SU-DHL-6 (cell line): ENCODE data around the gene ACER3.

Source experiments
- H2AFZ ChIP-seq: fragments of 200-600 bp; sonication (generic); 2 replicates; pipeline ENCODE4 v1.6.1; 2014; ENCODE audit warnings: low read depth, mild to moderate bottlenecking, moderate library complexity, mixed read lengths, antibody characterized with exemption, low read length; ENCODE audit not compliant: severe bottlenecking
- H3F3A ChIP-seq: fragments of 200-600 bp; shearing (Covaris generic); 2 replicates; pipeline ENCODE4 v1.6.0; 2016; ENCODE audit warnings: antibody characterized with exemption, mild to moderate bottlenecking; ENCODE audit not compliant: insufficient read depth
- H3K27ac ChIP-seq: fragments of 200-600 bp; sonication (generic); 2 replicates; pipeline ENCODE4 v1.5.1; 2016; ENCODE audit warnings: low read depth, mild to moderate bottlenecking, low read length, moderate library complexity, mixed read lengths
- H3K27me3 ChIP-seq: fragments of 200-600 bp; sonication (generic), shearing (Covaris generic); 2 replicates; pipeline ENCODE4 v1.6.0; 2014; ENCODE audit warnings: mild to moderate bottlenecking, low read length
- H3K36me3 ChIP-seq: fragments of 200-600 bp; sonication (generic); 2 replicates; pipeline ENCODE4 v1.6.1; 2014; ENCODE audit warnings: mild to moderate bottlenecking, low read length, mixed read lengths
- H3K4me2 ChIP-seq: fragments of 300-600, 200-600 bp; shearing (Covaris generic), sonication (generic); 2 replicates; pipeline ENCODE4 v1.6.0; 2014; ENCODE audit warnings: low read length, low read depth, mild to moderate bottlenecking; ENCODE audit not compliant: poor library complexity, severe bottlenecking
- H3K4me3 ChIP-seq: fragments of 200-600 bp; sonication (generic); 2 replicates; pipeline ENCODE4 v1.5.1; 2014; ENCODE audit warnings: antibody characterized with exemption, low read length, mild to moderate bottlenecking, mixed read lengths; ENCODE audit not compliant: insufficient read depth, poor library complexity, severe bottlenecking
- H3K79me2 ChIP-seq: fragments of 200-600 bp; sonication (generic); 2 replicates; pipeline ENCODE4 v1.6.1; 2014; ENCODE audit warnings: mild to moderate bottlenecking, low read length, moderate library complexity; ENCODE audit not compliant: insufficient read depth
- H3K9ac ChIP-seq: fragments of 200-600 bp; sonication (generic); 2 replicates; pipeline ENCODE4 v1.7.0; 2014; ENCODE audit warnings: mild to moderate bottlenecking, low read length
- H3K9me2 ChIP-seq: fragments of 200-600 bp; sonication (generic); replicated peaks from 2 replicates; pipeline ENCODE4 v1.6.1; 2014; ENCODE audit warnings: low read length; ENCODE audit not compliant: insufficient read depth
- H3K9me3 ChIP-seq: fragments of 200-600 bp; sonication (generic); 2 replicates; pipeline ENCODE4 v1.6.1; 2014; ENCODE audit warnings: low read length, mixed read lengths; ENCODE audit not compliant: insufficient read depth
- H4K20me1 ChIP-seq: fragments of 200-600 bp; sonication (generic); 2 replicates; pipeline ENCODE4 v1.6.1; 2014; ENCODE audit warnings: low read depth, mild to moderate bottlenecking, antibody characterized with exemption, low read length, moderate library complexity, mixed read lengths
- CTCF ChIP-seq: fragments of 200-600 bp; sonication (generic); IDR thresholded peaks from one replicate; pipeline ENCODE4 v1.5.1; 2017; ENCODE audit warnings: antibody characterized with exemption, mild to moderate bottlenecking, low read length, moderate library complexity; ENCODE audit not compliant: insufficient read depth, poor library complexity, severe bottlenecking
- EZH2phosphoT487 ChIP-seq: fragments of 200-600 bp; sonication (generic), shearing (Covaris generic); conservative IDR thresholded peaks from 2 replicates; pipeline ENCODE4 v1.6.1; 2018; ENCODE audit warnings: mild to moderate bottlenecking, antibody characterized with exemption, low read length, moderate library complexity, mixed read lengths

The ACER3 gene

GRCh38 chr11:77001613-77002012 is 140.9 kb downstream of the ACER3 start:
- H3K79me2 ChIP-seq = no peaks in the 10 kb centered on the region
- no peak overlapping the region for H2AFZ ChIP-seq
- no peaks in the 10 kb centered on the region for H3K9me3 ChIP-seq
- no peak for TF ChIP-seq CTCF
- TF ChIP-seq EZH2phosphoT487 = no peak
- H3K4me3 ChIP-seq = no peak overlapping the region
- H3K4me2 ChIP-seq = no peak overlapping the region
- no peak overlapping the region for H3K27ac ChIP-seq
- no peaks in the 10 kb centered on the region for H3K36me3 ChIP-seq
- H3K27me3 ChIP-seq = no peaks in the 10 kb centered on the region
- no peak overlapping the region for H3K9ac ChIP-seq
- H3K9me2 ChIP-seq = no peaks in the 10 kb centered on the region
- H4K20me1 ChIP-seq = no peaks in the 10 kb centered on the region
- no peaks in the 10 kb centered on the region for H3F3A ChIP-seq

- H3K79me2 ChIP-seq = no peaks in the 10 kb centered on the region
- H2AFZ ChIP-seq = no peak overlapping the region
- H4K20me1 ChIP-seq = no peaks in the 10 kb centered on the region
- no peaks in the 10 kb centered on the region for H3K27me3 ChIP-seq
- no peak overlapping the region for H3K4me3 ChIP-seq
- no peak overlapping the region for H3K9ac ChIP-seq
- no peaks in the 10 kb centered on the region for H3K9me3 ChIP-seq
- TF ChIP-seq CTCF = no peak
- no peaks in the 10 kb centered on the region for H3K9me2 ChIP-seq
- H3F3A ChIP-seq = no peaks in the 10 kb centered on the region
- no peak overlapping the region for H3K4me2 ChIP-seq
- no peak overlapping the region for H3K27ac ChIP-seq
- no peaks in the 10 kb centered on the region for H3K36me3 ChIP-seq
These were observed 142.1 kb downstream of the ACER3 start for GRCh38 chr11:77002776-77003175.

- Histone ChIP-seq H3K27me3 (no peaks in the 10 kb centered on the region), H3K4me3 (no peak overlapping the region), H3K27ac (no peak overlapping the region), H3K79me2 (no peaks in the 10 kb centered on the region), H3K9ac (no peak overlapping the region), H3K36me3 (no peaks in the 10 kb centered on the region), H3F3A (no peaks in the 10 kb centered on the region), H3K9me3 (no peaks in the 10 kb centered on the region), H3K9me2 (no peaks in the 10 kb centered on the region), H4K20me1 (no peaks in the 10 kb centered on the region), H3K4me2 (no peak overlapping the region), H2AFZ (no peak overlapping the region)
- TF ChIP-seq EZH2phosphoT487 (no peak), CTCF (no peak)
These were observed 143.2 kb downstream of the ACER3 start for GRCh38 chr11:77003963-77004362.
